Measurements from ENCODE around the gene LDB2.

LDB2 gene

GRCh38 chr4:16884673-16885460 lies 13.6 kb downstream of the LDB2 start:
- H3K27me3 ChIP-seq (ENCODE audit: control insufficient read depth in 1 of 2, insufficient read depth in 2 of 2, low read length in 2 of 2), result no peaks in the 10 kb centered on the region
- H3K27ac ChIP-seq (ENCODE audit: low read length), result no peak overlapping the region
- H3K4me1 ChIP-seq (ENCODE audit: control insufficient read depth, insufficient read depth, low read length), result no peaks in the 10 kb centered on the region
- no peak overlapping the region for H3K4me3 ChIP-seq (ENCODE audit: low read length in 2 of 2)
- H3K9me3 ChIP-seq (ENCODE audit: control insufficient read depth in 2 of 2, low read length in 2 of 2), result no peaks in the 10 kb centered on the region
- no peaks in the 10 kb centered on the region for H3K36me3 ChIP-seq (ENCODE audit: control insufficient read depth in 2 of 2, insufficient read depth in 2 of 2, low read length in 2 of 2)
- H3K9ac ChIP-seq (ENCODE audit: low read length in 2 of 2), result no peak overlapping the region

- no peak overlapping the region for H3K27ac ChIP-seq (ENCODE audit: low read length)
- no peaks in the 10 kb centered on the region for H3K36me3 ChIP-seq (ENCODE audit: control insufficient read depth in 2 of 2, insufficient read depth in 2 of 2, low read length in 2 of 2)
Observed at GRCh38 chr4:16883806-16884205, 14.6 kb downstream of the LDB2 start.

GRCh38 chr4:16881151-16881884 lies 17.1 kb downstream of the LDB2 start:
- Histone ChIP-seq H3K4me1 (ENCODE audit: control insufficient read depth, insufficient read depth, low read length) (no peaks in the 10 kb centered on the region), H3K27me3 (ENCODE audit: control insufficient read depth in 1 of 2, insufficient read depth in 2 of 2, low read length in 2 of 2) (no peaks in the 10 kb centered on the region), H3K9ac (ENCODE audit: low read length in 2 of 2) (no peak overlapping the region), H3K9me3 (ENCODE audit: control insufficient read depth in 2 of 2, low read length in 2 of 2) (no peaks in the 10 kb centered on the region), H3K27ac (ENCODE audit: low read length) (no peak overlapping the region), H3K36me3 (ENCODE audit: control insufficient read depth in 2 of 2, insufficient read depth in 2 of 2, low read length in 2 of 2) (no peaks in the 10 kb centered on the region), H3K4me3 (ENCODE audit: low read length in 2 of 2) (no peak overlapping the region)

More at GRCh38 chr4:16883806-16884205, 14.6 kb downstream of the LDB2 start:
- Histone ChIP-seq H3K9ac (ENCODE audit: low read length in 2 of 2) (no peak overlapping the region), H3K4me3 (ENCODE audit: low read length in 2 of 2) (no peak overlapping the region), H3K4me1 (ENCODE audit: control insufficient read depth, insufficient read depth, low read length) (no peaks in the 10 kb centered on the region), H3K9me3 (ENCODE audit: control insufficient read depth in 2 of 2, low read length in 2 of 2) (no peaks in the 10 kb centered on the region), H3K27me3 (ENCODE audit: control insufficient read depth in 1 of 2, insufficient read depth in 2 of 2, low read length in 2 of 2) (no peaks in the 10 kb centered on the region)

GRCh38 chr4:16875487-16875886 lies 23.0 kb downstream of the LDB2 start:
- no peaks in the 10 kb centered on the region for H3K4me1 ChIP-seq (ENCODE audit: control insufficient read depth, insufficient read depth, low read length)
- no peak overlapping the region for H3K9ac ChIP-seq (ENCODE audit: low read length in 2 of 2)
- H3K9me3 ChIP-seq (ENCODE audit: control insufficient read depth in 2 of 2, low read length in 2 of 2), result no peaks in the 10 kb centered on the region
- no peaks in the 10 kb centered on the region for H3K27me3 ChIP-seq (ENCODE audit: control insufficient read depth in 1 of 2, insufficient read depth in 2 of 2, low read length in 2 of 2)
- H3K27ac ChIP-seq (ENCODE audit: low read length), result no peak overlapping the region
- H3K4me3 ChIP-seq (ENCODE audit: low read length in 2 of 2), result no peak overlapping the region
- no peaks in the 10 kb centered on the region for H3K36me3 ChIP-seq (ENCODE audit: control insufficient read depth in 2 of 2, insufficient read depth in 2 of 2, low read length in 2 of 2)

- H3K27ac ChIP-seq (ENCODE audit: low read length), result no peak overlapping the region
- no peak overlapping the region for H3K9ac ChIP-seq (ENCODE audit: low read length in 2 of 2)
- H3K9me3 ChIP-seq (ENCODE audit: control insufficient read depth in 2 of 2, low read length in 2 of 2), result no peaks in the 10 kb centered on the region
- H3K36me3 ChIP-seq (ENCODE audit: control insufficient read depth in 2 of 2, insufficient read depth in 2 of 2, low read length in 2 of 2), result no peaks in the 10 kb centered on the region
- H3K27me3 ChIP-seq (ENCODE audit: control insufficient read depth in 1 of 2, insufficient read depth in 2 of 2, low read length in 2 of 2), result no peaks in the 10 kb centered on the region
- H3K4me3 ChIP-seq (ENCODE audit: low read length in 2 of 2), result no peak overlapping the region
- no peaks in the 10 kb centered on the region for H3K4me1 ChIP-seq (ENCODE audit: control insufficient read depth, insufficient read depth, low read length)
Observed at GRCh38 chr4:16869594-16870245, 28.7 kb downstream of the LDB2 start.

GRCh38 chr4:16868674-16869073 lies 29.8 kb downstream of the LDB2 start:
- H3K9ac ChIP-seq (ENCODE audit: low read length in 2 of 2), result no peak overlapping the region
- no peak overlapping the region for H3K27ac ChIP-seq (ENCODE audit: low read length)
- H3K4me3 ChIP-seq (ENCODE audit: low read length in 2 of 2), result no peak overlapping the region
- H3K27me3 ChIP-seq (ENCODE audit: control insufficient read depth in 1 of 2, insufficient read depth in 2 of 2, low read length in 2 of 2), result no peaks in the 10 kb centered on the region
- H3K36me3 ChIP-seq (ENCODE audit: control insufficient read depth in 2 of 2, insufficient read depth in 2 of 2, low read length in 2 of 2), result no peaks in the 10 kb centered on the region
- H3K4me1 ChIP-seq (ENCODE audit: control insufficient read depth, insufficient read depth, low read length), result no peaks in the 10 kb centered on the region
- no peaks in the 10 kb centered on the region for H3K9me3 ChIP-seq (ENCODE audit: control insufficient read depth in 2 of 2, low read length in 2 of 2)

GRCh38 chr4:16867827-16868226 lies 30.6 kb downstream of the LDB2 start:
- Histone ChIP-seq H3K4me1 (ENCODE audit: control insufficient read depth, insufficient read depth, low read length) (no peaks in the 10 kb centered on the region), H3K27me3 (ENCODE audit: control insufficient read depth in 1 of 2, insufficient read depth in 2 of 2, low read length in 2 of 2) (no peaks in the 10 kb centered on the region), H3K9me3 (ENCODE audit: control insufficient read depth in 2 of 2, low read length in 2 of 2) (no peaks in the 10 kb centered on the region), H3K4me3 (ENCODE audit: low read length in 2 of 2) (no peak overlapping the region), H3K9ac (ENCODE audit: low read length in 2 of 2) (no peak overlapping the region), H3K27ac (ENCODE audit: low read length) (no peak overlapping the region), H3K36me3 (ENCODE audit: control insufficient read depth in 2 of 2, insufficient read depth in 2 of 2, low read length in 2 of 2) (no peaks in the 10 kb centered on the region)

- Histone ChIP-seq H3K4me3 (ENCODE audit: low read length in 2 of 2) (no peak overlapping the region), H3K27me3 (ENCODE audit: control insufficient read depth in 1 of 2, insufficient read depth in 2 of 2, low read length in 2 of 2) (no peaks in the 10 kb centered on the region), H3K9ac (ENCODE audit: low read length in 2 of 2) (no peak overlapping the region), H3K4me1 (ENCODE audit: control insufficient read depth, insufficient read depth, low read length) (no peaks in the 10 kb centered on the region), H3K27ac (ENCODE audit: low read length) (no peak overlapping the region), H3K36me3 (ENCODE audit: control insufficient read depth in 2 of 2, insufficient read depth in 2 of 2, low read length in 2 of 2) (no peaks in the 10 kb centered on the region), H3K9me3 (ENCODE audit: control insufficient read depth in 2 of 2, low read length in 2 of 2) (no peaks in the 10 kb centered on the region)
Observed at GRCh38 chr4:16866974-16867373, 31.5 kb downstream of the LDB2 start.

DNA sequence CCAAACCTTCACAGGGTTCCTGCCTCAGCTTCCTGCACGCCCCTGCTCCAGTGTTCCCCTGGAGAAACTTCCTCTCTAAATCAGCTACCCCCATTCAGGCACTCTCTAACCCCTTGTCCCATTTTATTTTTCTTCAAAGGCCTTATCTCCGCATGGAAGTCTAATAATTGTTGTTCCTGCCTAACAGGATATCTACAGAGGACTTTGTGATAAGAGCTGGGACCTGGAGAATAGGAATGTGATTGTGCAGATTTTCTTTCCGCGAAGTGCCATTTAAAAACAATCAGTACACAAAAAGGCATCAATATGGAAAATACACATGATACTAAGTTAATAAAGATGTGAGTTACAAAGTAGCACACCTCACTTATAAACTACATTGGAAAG lies 32.6 kb downstream of the LDB2 start:
- Histone ChIP-seq H3K4me1 (ENCODE audit: control insufficient read depth, insufficient read depth, low read length) (no peaks in the 10 kb centered on the region), H3K4me3 (ENCODE audit: low read length in 2 of 2) (no peak overlapping the region), H3K27me3 (ENCODE audit: control insufficient read depth in 1 of 2, insufficient read depth in 2 of 2, low read length in 2 of 2) (no peaks in the 10 kb centered on the region), H3K36me3 (ENCODE audit: control insufficient read depth in 2 of 2, insufficient read depth in 2 of 2, low read length in 2 of 2) (no peaks in the 10 kb centered on the region), H3K9ac (ENCODE audit: low read length in 2 of 2) (no peak overlapping the region), H3K9me3 (ENCODE audit: control insufficient read depth in 2 of 2, low read length in 2 of 2) (no peaks in the 10 kb centered on the region), H3K27ac (ENCODE audit: low read length) (no peak overlapping the region)

DNA sequence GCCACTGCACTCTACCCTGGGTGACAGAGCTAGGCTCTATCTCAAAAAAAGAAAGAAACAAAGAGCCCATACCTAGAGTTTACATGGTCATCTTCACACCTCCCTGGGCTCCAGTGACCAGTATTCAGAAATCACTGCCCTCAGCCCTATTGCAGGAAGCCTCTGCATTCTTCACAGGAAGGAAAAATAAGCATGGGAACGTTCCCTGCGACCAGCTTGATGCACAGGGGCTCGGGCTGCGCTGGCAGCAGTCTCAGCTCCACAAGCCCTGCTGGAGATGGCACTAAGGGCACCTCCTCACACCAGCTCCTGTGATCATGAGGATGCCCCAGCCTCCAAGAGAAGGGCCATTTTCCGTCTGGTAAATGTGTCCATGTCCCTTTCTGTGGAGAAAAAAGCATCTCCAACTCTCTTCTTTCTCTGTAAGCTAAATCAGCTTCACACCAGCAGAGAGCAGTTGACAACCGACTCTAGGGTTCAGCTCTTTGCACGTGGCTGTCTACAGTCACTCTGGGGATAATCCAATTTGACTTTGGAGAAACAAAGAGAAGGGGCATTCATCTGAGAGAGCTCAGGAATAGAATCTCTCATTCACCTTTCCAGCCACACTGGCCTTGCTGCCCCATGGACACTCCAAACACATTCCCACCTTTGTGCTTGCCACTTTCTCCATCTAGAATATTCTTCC lies 33.1 kb downstream of the LDB2 start:
- H3K9me3 ChIP-seq (ENCODE audit: control insufficient read depth in 2 of 2, low read length in 2 of 2), result no peaks in the 10 kb centered on the region
- H3K9ac ChIP-seq (ENCODE audit: low read length in 2 of 2), result no peak overlapping the region
- no peaks in the 10 kb centered on the region for H3K36me3 ChIP-seq (ENCODE audit: control insufficient read depth in 2 of 2, insufficient read depth in 2 of 2, low read length in 2 of 2)
- H3K27ac ChIP-seq (ENCODE audit: low read length), result peak overlapping the region; percentile 24
- no peaks in the 10 kb centered on the region for H3K4me1 ChIP-seq (ENCODE audit: control insufficient read depth, insufficient read depth, low read length)
- H3K4me3 ChIP-seq (ENCODE audit: low read length in 2 of 2), result no peak overlapping the region
- H3K27me3 ChIP-seq (ENCODE audit: control insufficient read depth in 1 of 2, insufficient read depth in 2 of 2, low read length in 2 of 2), result no peaks in the 10 kb centered on the region
